C4-2B (cell line): ENCODE data around the gene PNMA6F.
"Not testable (repeated sequence)": the region's sequence is repeated elsewhere in the genome, so short reads cannot be mapped to it uniquely, and the experiment has no call there.

Experiments used
- CTCF ChIP-seq: fragments of 450-650 bp; conservative IDR thresholded peaks from 2 replicates; pipeline ENCODE4 v1.5.1; 2017; ENCODE audit warnings: mild to moderate bottlenecking
- ZFX ChIP-seq: fragments of 450-650 bp; IDR thresholded peaks from 2 replicates; pipeline ENCODE4 v1.6.1; 2017

GRCh38 chrX:153320047-153320443, 1.5 kb downstream of the PNMA6F start:
- TF ChIP-seq CTCF, ZFX: not testable (repeated sequence)
